ENCODE data around the gene B3GALNT2. TPM values are rescaled to one million over a fixed set of nuclear protein-coding genes. Genes with fewer than 3 reads are reported as not detected.

The B3GALNT2 gene
- total RNA-seq, 1 experiment from 2014 or later: 26.4 TPM

GRCh38 chr1:235525314-235525713, 21.1 kb upstream of the B3GALNT2 start:
- Histone ChIP-seq H3K9me3 (ENCODE audit: low read length) (no peaks in the 10 kb centered on the region), H2AFZ (ENCODE audit: low read length) (no peak overlapping the region), H4K20me1 (ENCODE audit: low read length) (no peaks in the 10 kb centered on the region), H3K27ac (ENCODE audit: low read length) (no peak overlapping the region), H3K4me2 (ENCODE audit: low read length) (no peak overlapping the region), H3K9ac (ENCODE audit: low read length) (no peak overlapping the region), H3K79me2 (ENCODE audit: low read length) (no peaks in the 10 kb centered on the region), H3K36me3 (ENCODE audit: low read depth, low read length) (no peaks in the 10 kb centered on the region), H3K9me2 (replicated peaks; ENCODE audit: low read length) (no peaks in the 10 kb centered on the region), H3F3A (ENCODE audit: low read length, unreplicated experiment) (no peaks in the 10 kb centered on the region), H3K27me3 (ENCODE audit: low read length) (no peaks in the 10 kb centered on the region), H3K4me1 (ENCODE audit: insufficient read depth, low read length) (no peaks in the 10 kb centered on the region), H3K4me3 (ENCODE audit: low read length) (no peak overlapping the region)
- ATAC-seq: no peak
- CTCF ChIA-PET: no interaction called here
- intact Hi-C loops (cut with micrococcal nuclease): no loop called here
- BruUV-seq (replicated peaks): no TSS peak
- POLR2A ChIA-PET (ENCODE audit: unreplicated experiment): no interaction called here
- DNase-seq: no peak
- TF ChIP-seq CTCF (conservative IDR thresholded peaks at IDR 0.05; ENCODE audit: low read depth, low read length) (no peak), EZH2 (IDR thresholded peaks at IDR 0.05; ENCODE audit: low read length, unreplicated experiment) (no peak), EZH2phosphoT487 (IDR thresholded peaks at IDR 0.05; ENCODE audit: borderline replicate concordance, low read length) (no peak)

GRCh38 chr1:235516862-235517446, 12.7 kb upstream of the B3GALNT2 start:
- Histone ChIP-seq H3K36me3 (ENCODE audit: low read depth, low read length) (no peaks in the 10 kb centered on the region), H3K9me3 (ENCODE audit: low read length) (no peaks in the 10 kb centered on the region), H4K20me1 (ENCODE audit: low read length) (no peaks in the 10 kb centered on the region), H3K27me3 (ENCODE audit: low read length) (no peaks in the 10 kb centered on the region), H3K9ac (ENCODE audit: low read length) (no peak overlapping the region), H3K79me2 (ENCODE audit: low read length) (no peaks in the 10 kb centered on the region), H3K27ac (ENCODE audit: low read length) (no peak overlapping the region), H2AFZ (ENCODE audit: low read length) (no peak overlapping the region), H3K9me2 (replicated peaks; ENCODE audit: low read length) (no peaks in the 10 kb centered on the region), H3F3A (ENCODE audit: low read length, unreplicated experiment) (no peaks in the 10 kb centered on the region), H3K4me2 (ENCODE audit: low read length) (no peak overlapping the region), H3K4me3 (ENCODE audit: low read length) (no peak overlapping the region), H3K4me1 (ENCODE audit: insufficient read depth, low read length) (no peaks in the 10 kb centered on the region)
- ATAC-seq (no peak), DNase-seq (no peak)
- CTCF ChIA-PET: no interaction called here
- no TSS peak for BruUV-seq (replicated peaks)
- intact Hi-C loops (cut with micrococcal nuclease): no loop called here
- TF ChIP-seq EZH2phosphoT487 (IDR thresholded peaks at IDR 0.05; ENCODE audit: borderline replicate concordance, low read length): no peak
- TF ChIP-seq CTCF (conservative IDR thresholded peaks at IDR 0.05; ENCODE audit: low read depth, low read length): no peak
- TF ChIP-seq EZH2 (IDR thresholded peaks at IDR 0.05; ENCODE audit: low read length, unreplicated experiment): no peak
- POLR2A ChIA-PET (ENCODE audit: unreplicated experiment): no interaction called here

- TF ChIP-seq EZH2 (IDR thresholded peaks at IDR 0.05; ENCODE audit: low read length, unreplicated experiment) (no peak), CTCF (conservative IDR thresholded peaks at IDR 0.05; ENCODE audit: low read depth, low read length) (no peak), EZH2phosphoT487 (IDR thresholded peaks at IDR 0.05; ENCODE audit: borderline replicate concordance, low read length) (no peak)
- no peak overlapping the region for H3K27ac ChIP-seq (ENCODE audit: low read length)
- POLR2A ChIA-PET (ENCODE audit: unreplicated experiment): no interaction called here
- H4K20me1 ChIP-seq (ENCODE audit: low read length): no peaks in the 10 kb centered on the region
- intact Hi-C loops (cut with micrococcal nuclease): loop anchor here (2.0 kb wide), 2 partner anchors 267 to 455 kb away; no protein-coding TSS in a partner anchor
- ATAC-seq: no peak
- no peak overlapping the region for H3K9ac ChIP-seq (ENCODE audit: low read length)
- H3K36me3 ChIP-seq (ENCODE audit: low read depth, low read length): no peaks in the 10 kb centered on the region
- no peaks in the 10 kb centered on the region for H3K79me2 ChIP-seq (ENCODE audit: low read length)
- no peaks in the 10 kb centered on the region for H3K9me3 ChIP-seq (ENCODE audit: low read length)
- no peaks in the 10 kb centered on the region for H3K4me1 ChIP-seq (ENCODE audit: insufficient read depth, low read length)
- no peak overlapping the region for H2AFZ ChIP-seq (ENCODE audit: low read length)
- DNase-seq: no peak
- H3K9me2 ChIP-seq (replicated peaks; ENCODE audit: low read length): no peaks in the 10 kb centered on the region
- CTCF ChIA-PET: no interaction called here
- H3K4me3 ChIP-seq (ENCODE audit: low read length): no peak overlapping the region
- no TSS peak for BruUV-seq (replicated peaks)
- no peaks in the 10 kb centered on the region for H3K27me3 ChIP-seq (ENCODE audit: low read length)
- no peak overlapping the region for H3K4me2 ChIP-seq (ENCODE audit: low read length)
- H3F3A ChIP-seq (ENCODE audit: low read length, unreplicated experiment): no peaks in the 10 kb centered on the region
These were observed 11.7 kb upstream of the B3GALNT2 start for GRCh38 chr1:235515844-235516512.

Data from PC-3 (cell line).